SK-N-SH (cell line): ENCODE results near the gene PRM1. TPM values are rescaled to one million over a fixed set of nuclear protein-coding genes. Genes with fewer than 3 reads are reported as not detected.

Source experiments
- CTCF ChIA-PET: fragments of 300-600, 350-600 bp; formaldehyde crosslinking; extraction: SDS; loops from one replicate; lab custom pipeline; 2021; lab: Yijun Ruan, JAX
- POLR2A ChIA-PET: fragments of 350-600 bp; sonication (Branson Sonifier 250); formaldehyde crosslinking; extraction: SDS; loops from one replicate; lab custom pipeline; 2020; ENCODE audit warnings: antibody characterized with exemption, inconsistent platforms; lab: Yijun Ruan, JAX
- DNase-seq: peaks from one replicate; pipeline ENCODE4 v3.0.0; 2012
- H2AFZ ChIP-seq: fragments of 200-600 bp; sonication (generic); 2 replicates; pipeline ENCODE4 v1.8.1; 2016; ENCODE audit warnings: antibody characterized with exemption, mild to moderate bottlenecking, low read depth
- H3F3A ChIP-seq: fragments of 200-600 bp; sonication (generic); replicated peaks from 2 replicates; pipeline ENCODE3; 2016; ENCODE audit warnings: antibody characterized with exemption, mild to moderate bottlenecking; ENCODE audit not compliant: insufficient read depth
- H3K27ac ChIP-seq, 2 experiments: fragments of 200-500 bp in 1 of 2; fragments of 200-600 bp in 1 of 2; sonication (Bioruptor generic) in 1 of 2; sonication (generic), shearing (Covaris generic) in 1 of 2; 2 replicates each; pipeline versions ENCODE4 v1.5.1 to v1.6.1; 2014 to 2016; ENCODE audit warnings: low read depth in 2 of 2, inconsistent platforms in 1 of 2, low read length in 1 of 2, mild to moderate bottlenecking in 1 of 2, mixed read lengths in 1 of 2
- H3K27me3 ChIP-seq: fragments of 200-600 bp; sonication (generic), shearing (Covaris generic); 2 replicates; pipeline ENCODE4 v1.6.1; 2016; ENCODE audit warnings: mixed run types; ENCODE audit not compliant: insufficient read depth
- H3K36me3 ChIP-seq, 2 experiments: fragments of 200-500 bp in 1 of 2; fragments of 200-600 bp in 1 of 2; sonication (Bioruptor generic) in 1 of 2; sonication (generic) in 1 of 2; replicated peaks in 1 of 2; 2 replicates each; pipeline versions ENCODE3 to v1.5.1; 2014 to 2016; ENCODE audit warnings: low read length in 1 of 2, mild to moderate bottlenecking in 1 of 2; ENCODE audit not compliant: insufficient read depth in 2 of 2, control insufficient read depth in 1 of 2
- H3K4me1 ChIP-seq, 2 experiments: fragments of 200-500 bp in 1 of 2; fragments of 200-600 bp in 1 of 2; sonication (Bioruptor generic) in 1 of 2; sonication (generic), shearing (Covaris generic) in 1 of 2; 2 replicates each; pipeline versions ENCODE4 v1.5.1 to v1.6.1; 2014 to 2016; ENCODE audit warnings: low read depth in 1 of 2, low read length in 1 of 2, mixed run types in 1 of 2; ENCODE audit not compliant: insufficient read depth in 2 of 2, control insufficient read depth in 1 of 2
- H3K4me2 ChIP-seq: fragments of 200-600 bp; sonication (generic), shearing (Covaris generic); 2 replicates; pipeline ENCODE4 v1.6.1; 2017; ENCODE audit warnings: mixed run types
- H3K4me3 ChIP-seq, 2 experiments: fragments of 200-500 bp in 1 of 2; fragments of 200-600 bp in 1 of 2; sonication (Bioruptor generic) in 1 of 2; sonication (generic), shearing (Covaris generic) in 1 of 2; 2 replicates each; pipeline versions ENCODE4 v1.5.1 to v1.8.1; 2014 to 2016; ENCODE audit warnings: low read depth in 2 of 2, inconsistent platforms in 1 of 2, low read length in 1 of 2, mild to moderate bottlenecking in 1 of 2, mixed read lengths in 1 of 2, moderate library complexity in 1 of 2
- H3K79me2 ChIP-seq: fragments of 200-600 bp; sonication (generic); 2 replicates; pipeline ENCODE4 v1.8.1; 2017; ENCODE audit warnings: mild to moderate bottlenecking; ENCODE audit not compliant: insufficient read depth
- H3K9ac ChIP-seq: fragments of 200-600 bp; sonication (generic); 2 replicates; pipeline ENCODE4 v1.6.1; 2017; ENCODE audit warnings: mixed run types
- H3K9me2 ChIP-seq: fragments of 200-600 bp; sonication (generic); 2 replicates; pipeline ENCODE4 v1.6.1; 2017; ENCODE audit warnings: mixed run types
- H3K9me3 ChIP-seq: fragments of 200-600 bp; sonication (generic); 2 replicates; pipeline ENCODE4 v1.6.1; 2017; ENCODE audit warnings: mixed run types, mild to moderate bottlenecking, moderate library complexity
- H4K20me1 ChIP-seq: fragments of 200-600 bp; sonication (generic); 2 replicates; pipeline ENCODE4 v1.6.1; 2017; ENCODE audit warnings: mild to moderate bottlenecking, mixed run types; ENCODE audit not compliant: insufficient read depth
- ELF1 ChIP-seq: IDR thresholded peaks from 2 replicates; pipeline ENCODE4 v1.4.0; 2012
- EP300 ChIP-seq, 2 experiments: IDR thresholded peaks; 2 replicates each; pipeline versions ENCODE4 v1.4.0 to v1.6.1; 2012; ENCODE audit warnings: borderline replicate concordance in 1 of 2, low read depth in 1 of 2, low read length in 1 of 2
- FOXJ3 ChIP-seq: sonication (generic); formaldehyde crosslinking; IDR thresholded peaks from 2 replicates; pipeline ENCODE4 v1.5.1; 2020; ENCODE audit warnings: mild to moderate bottlenecking, missing genetic modification reagents
- FOXM1 ChIP-seq: IDR thresholded peaks from 2 replicates; pipeline ENCODE4 v1.4.0; 2012; ENCODE audit warnings: low read depth, mild to moderate bottlenecking
- GABPA ChIP-seq: IDR thresholded peaks from 2 replicates; pipeline ENCODE4 v1.4.0; 2012; ENCODE audit warnings: low read depth, mild to moderate bottlenecking
- GATA2 ChIP-seq: sonication (generic); formaldehyde crosslinking; IDR thresholded peaks from 2 replicates; pipeline ENCODE4 v1.5.0; 2020; ENCODE audit warnings: mild to moderate bottlenecking, missing genetic modification reagents
- RAD21 ChIP-seq: IDR thresholded peaks from 2 replicates; pipeline ENCODE4 v1.6.1; 2012; ENCODE audit warnings: mild to moderate bottlenecking, low read length
- RCOR1 ChIP-seq: fragments of 150-350 bp; IDR thresholded peaks from 2 replicates; pipeline ENCODE4 v1.6.1; 2017; ENCODE audit warnings: antibody characterized with exemption, low read length
- SIN3A ChIP-seq: IDR thresholded peaks from 2 replicates; pipeline ENCODE4 v1.6.1; 2012; ENCODE audit warnings: low read depth, mild to moderate bottlenecking, low read length, moderate library complexity, borderline replicate concordance
- SMC3 ChIP-seq: IDR thresholded peaks from 2 replicates; pipeline ENCODE4 v1.6.1; 2012; ENCODE audit warnings: low read depth, low read length, improper control_type of control experiment
- TAF1 ChIP-seq: IDR thresholded peaks from 2 replicates; pipeline ENCODE4 v1.6.1; 2012; ENCODE audit warnings: low read depth, mild to moderate bottlenecking, low read length, moderate library complexity, borderline replicate concordance
- TCF12 ChIP-seq: IDR thresholded peaks from 2 replicates; pipeline ENCODE4 v1.4.0; 2012
- TEAD4 ChIP-seq: IDR thresholded peaks from 2 replicates; pipeline ENCODE4 v1.4.0; 2012; ENCODE audit warnings: mild to moderate bottlenecking, borderline replicate concordance; ENCODE audit not compliant: insufficient read depth
- YY1 ChIP-seq: IDR thresholded peaks from 2 replicates; pipeline ENCODE4 v1.4.0; 2012; ENCODE audit warnings: low read depth, mild to moderate bottlenecking
- WGBS: methylation state at CpG from one replicate; pipeline ENCODE4 v1.1.6; 2017; ENCODE audit warnings: low lambda C conversion rate; 5-methylcytosine and 5-hydroxymethylcytosine counted together
- polyA plus RNA-seq, 3 experiments: library from polyadenylated mRNA; depleted of rRNA; stranded (reverse); fragments of >200 nt; gene quantifications; 2 replicates each; pipeline ENCODE4 v1.2.3, GENCODE V29; 2012
- TF ChIP-seq, protein P1 (sequence below): IDR thresholded peaks from 2 replicates; pipeline ENCODE4; 2012
- TF ChIP-seq, protein P2 (sequence below): IDR thresholded peaks from 2 replicates; pipeline ENCODE4 v1.4.0; 2012; ENCODE audit warnings: low read depth
- TF ChIP-seq, protein P3 (sequence below): IDR thresholded peaks from 2 replicates; pipeline ENCODE4 v1.4.0; 2012; ENCODE audit warnings: low read depth, borderline replicate concordance
- TF ChIP-seq, protein P4 (sequence below): fragments of 200-600 bp; sonication (generic); IDR thresholded peaks from 2 replicates; pipeline ENCODE4 v1.6.1; 2017; ENCODE audit warnings: antibody characterized with exemption, mild to moderate bottlenecking, moderate library complexity
- TF ChIP-seq, protein P5 (sequence below): IDR thresholded peaks from 2 replicates; pipeline ENCODE4 v1.4.0; 2012; ENCODE audit warnings: low read depth, borderline replicate concordance

The PRM1 gene
- polyA plus RNA-seq, 1 of the 3 experiments (the other 2 are of a cell fraction): not detected

DNA sequence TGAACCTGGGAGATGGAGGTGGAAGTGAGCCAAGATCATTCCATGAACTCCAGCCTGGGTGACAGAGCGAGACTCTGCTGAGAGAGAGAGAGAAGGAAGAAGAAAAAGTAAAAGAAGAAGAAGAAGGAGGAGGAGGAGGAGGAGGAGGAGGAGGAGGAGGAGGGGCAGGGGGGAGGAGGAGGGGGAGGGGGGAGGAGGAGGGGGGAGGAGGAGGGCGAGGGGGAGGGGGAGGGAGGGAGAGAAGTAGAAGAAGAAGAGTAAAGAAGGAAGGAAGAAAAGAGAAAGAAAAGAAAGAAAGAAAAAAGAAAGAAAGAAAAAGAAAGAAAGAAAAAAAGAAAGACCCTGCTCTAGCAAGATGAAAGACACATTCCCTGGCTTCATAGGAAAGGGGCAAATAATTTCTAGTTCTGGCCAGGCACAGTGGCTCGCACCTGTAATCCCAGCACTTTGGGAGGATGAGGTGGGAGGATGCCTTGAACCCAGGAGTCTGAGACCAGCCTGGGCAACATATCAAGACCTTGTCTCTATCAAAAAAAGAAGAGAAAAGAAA lies 48.8 kb downstream of the PRM1 start:
- POLR2A ChIA-PET: no interaction called here
- no peak for TF ChIP-seq TAF1
- TF ChIP-seq, protein P1, sequence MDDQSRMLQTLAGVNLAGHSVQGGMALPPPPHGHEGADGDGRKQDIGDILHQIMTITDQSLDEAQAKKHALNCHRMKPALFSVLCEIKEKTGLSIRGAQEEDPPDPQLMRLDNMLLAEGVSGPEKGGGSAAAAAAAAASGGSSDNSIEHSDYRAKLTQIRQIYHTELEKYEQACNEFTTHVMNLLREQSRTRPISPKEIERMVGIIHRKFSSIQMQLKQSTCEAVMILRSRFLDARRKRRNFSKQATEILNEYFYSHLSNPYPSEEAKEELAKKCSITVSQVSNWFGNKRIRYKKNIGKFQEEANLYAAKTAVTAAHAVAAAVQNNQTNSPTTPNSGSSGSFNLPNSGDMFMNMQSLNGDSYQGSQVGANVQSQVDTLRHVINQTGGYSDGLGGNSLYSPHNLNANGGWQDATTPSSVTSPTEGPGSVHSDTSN: no peak
- no peak for TF ChIP-seq YY1
- no peak for TF ChIP-seq GATA2 (CRISPR knock-in tag)
- TF ChIP-seq FOXJ3 (CRISPR knock-in tag): no peak
- TF ChIP-seq, protein P2, sequence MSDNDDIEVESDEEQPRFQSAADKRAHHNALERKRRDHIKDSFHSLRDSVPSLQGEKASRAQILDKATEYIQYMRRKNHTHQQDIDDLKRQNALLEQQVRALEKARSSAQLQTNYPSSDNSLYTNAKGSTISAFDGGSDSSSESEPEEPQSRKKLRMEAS: no peak
- TF ChIP-seq, protein P3, sequence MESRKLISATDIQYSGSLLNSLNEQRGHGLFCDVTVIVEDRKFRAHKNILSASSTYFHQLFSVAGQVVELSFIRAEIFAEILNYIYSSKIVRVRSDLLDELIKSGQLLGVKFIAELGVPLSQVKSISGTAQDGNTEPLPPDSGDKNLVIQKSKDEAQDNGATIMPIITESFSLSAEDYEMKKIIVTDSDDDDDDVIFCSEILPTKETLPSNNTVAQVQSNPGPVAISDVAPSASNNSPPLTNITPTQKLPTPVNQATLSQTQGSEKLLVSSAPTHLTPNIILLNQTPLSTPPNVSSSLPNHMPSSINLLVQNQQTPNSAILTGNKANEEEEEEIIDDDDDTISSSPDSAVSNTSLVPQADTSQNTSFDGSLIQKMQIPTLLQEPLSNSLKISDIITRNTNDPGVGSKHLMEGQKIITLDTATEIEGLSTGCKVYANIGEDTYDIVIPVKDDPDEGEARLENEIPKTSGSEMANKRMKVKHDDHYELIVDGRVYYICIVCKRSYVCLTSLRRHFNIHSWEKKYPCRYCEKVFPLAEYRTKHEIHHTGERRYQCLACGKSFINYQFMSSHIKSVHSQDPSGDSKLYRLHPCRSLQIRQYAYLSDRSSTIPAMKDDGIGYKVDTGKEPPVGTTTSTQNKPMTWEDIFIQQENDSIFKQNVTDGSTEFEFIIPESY: no peak
- Histone ChIP-seq H3K4me3 (no peak overlapping the region), H3K27me3 (no peaks in the 10 kb centered on the region), H3K36me3 (no peaks in the 10 kb centered on the region), H3K27ac (no peak overlapping the region), H3K9ac (no peak overlapping the region), H3F3A (no peaks in the 10 kb centered on the region), H3K9me3 (no peaks in the 10 kb centered on the region), H3K79me2 (no peaks in the 10 kb centered on the region), H3K4me2 (no peak overlapping the region), H2AFZ (no peak overlapping the region), H3K9me2 (no peaks in the 10 kb centered on the region), H3K4me1 (peaks cover 0 to 4% of the 10 kb centered on the region in 2 experiments; a peak in 1 of 4 replicates), H4K20me1 (no peaks in the 10 kb centered on the region)
- DNase-seq: no peak
- 92% methylated on average over 2 of the region's 3 CpGs for WGBS
- CTCF ChIA-PET: interaction anchor here (0.6 to 1.6 kb wide), 2 partner anchors 23 to 24 kb away, joined by 4 to 6 read pairs; partner anchors contain the start of gene SOCS1

DNA sequence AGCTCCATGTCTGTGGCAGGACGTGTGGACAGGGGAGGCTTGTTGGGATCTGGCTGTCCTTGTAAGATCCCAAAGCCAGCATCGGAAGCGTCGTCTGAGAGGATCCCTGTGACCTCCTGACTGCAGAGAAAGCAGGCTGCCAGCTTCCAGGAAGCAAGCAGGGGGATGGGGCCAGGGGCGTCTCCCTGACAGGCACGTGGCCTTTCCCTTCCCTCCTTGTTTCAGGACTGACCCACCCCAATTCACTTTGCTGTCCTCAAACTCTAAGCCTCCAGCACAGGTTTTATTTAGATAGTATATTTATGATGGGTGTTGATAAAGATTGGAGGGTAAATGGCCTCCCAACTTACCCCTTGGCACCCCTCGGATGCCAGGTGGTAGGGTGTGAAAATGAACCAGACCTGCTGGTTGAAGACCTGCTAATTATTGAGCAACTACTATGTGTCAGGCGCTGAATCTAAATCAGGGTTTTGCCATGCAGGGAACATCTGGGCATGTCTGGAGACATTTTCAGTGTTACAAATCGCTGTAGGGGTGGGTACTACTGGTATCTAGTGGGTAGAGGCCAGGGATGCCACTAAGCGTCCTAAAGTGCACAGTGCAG lies 49.7 kb downstream of the PRM1 start:
- 85% methylated on average over 10 of the region's 10 CpGs for WGBS
- CTCF ChIA-PET: interaction anchor here (0.7 to 2.4 kb wide), 6 partner anchors 14 to 268 kb away, joined by 3 to 7 read pairs (median 3); partner anchors contain the start of gene SOCS1
- Histone ChIP-seq H3K27ac (no peak overlapping the region), H3K9me2 (no peaks in the 10 kb centered on the region), H3K36me3 (no peaks in the 10 kb centered on the region), H3K9me3 (no peaks in the 10 kb centered on the region), H3K9ac (no peak overlapping the region), H3K27me3 (no peaks in the 10 kb centered on the region), H3K79me2 (no peaks in the 10 kb centered on the region), H4K20me1 (no peaks in the 10 kb centered on the region), H3K4me2 (no peak overlapping the region), H2AFZ (no peak overlapping the region), H3K4me3 (no peak overlapping the region), H3F3A (no peaks in the 10 kb centered on the region), H3K4me1 (peaks cover 0 to 4% of the 10 kb centered on the region in 2 experiments; a peak in 1 of 4 replicates)
- POLR2A ChIA-PET: no interaction called here
- no peak for DNase-seq
- TF ChIP-seq GATA2 (CRISPR knock-in tag) (no peak), SIN3A (no peak), ELF1 (no peak), FOXJ3 (CRISPR knock-in tag) (no peak), TCF12 (no peak), TEAD4 (no peak), EP300 (IDR thresholded peaks at IDR 0.05; ENCODE audit: borderline replicate concordance in 1 of 2, low read depth in 1 of 2, low read length in 1 of 2) (no peak), FOXM1 (no peak), GABPA (no peak), SMC3 (no peak), RAD21 (no peak), RCOR1 (no peak)
- TF ChIP-seq, protein P4, sequence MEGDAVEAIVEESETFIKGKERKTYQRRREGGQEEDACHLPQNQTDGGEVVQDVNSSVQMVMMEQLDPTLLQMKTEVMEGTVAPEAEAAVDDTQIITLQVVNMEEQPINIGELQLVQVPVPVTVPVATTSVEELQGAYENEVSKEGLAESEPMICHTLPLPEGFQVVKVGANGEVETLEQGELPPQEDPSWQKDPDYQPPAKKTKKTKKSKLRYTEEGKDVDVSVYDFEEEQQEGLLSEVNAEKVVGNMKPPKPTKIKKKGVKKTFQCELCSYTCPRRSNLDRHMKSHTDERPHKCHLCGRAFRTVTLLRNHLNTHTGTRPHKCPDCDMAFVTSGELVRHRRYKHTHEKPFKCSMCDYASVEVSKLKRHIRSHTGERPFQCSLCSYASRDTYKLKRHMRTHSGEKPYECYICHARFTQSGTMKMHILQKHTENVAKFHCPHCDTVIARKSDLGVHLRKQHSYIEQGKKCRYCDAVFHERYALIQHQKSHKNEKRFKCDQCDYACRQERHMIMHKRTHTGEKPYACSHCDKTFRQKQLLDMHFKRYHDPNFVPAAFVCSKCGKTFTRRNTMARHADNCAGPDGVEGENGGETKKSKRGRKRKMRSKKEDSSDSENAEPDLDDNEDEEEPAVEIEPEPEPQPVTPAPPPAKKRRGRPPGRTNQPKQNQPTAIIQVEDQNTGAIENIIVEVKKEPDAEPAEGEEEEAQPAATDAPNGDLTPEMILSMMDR: no peak
- TF ChIP-seq, protein P1: no peak
- TF ChIP-seq, protein P5, sequence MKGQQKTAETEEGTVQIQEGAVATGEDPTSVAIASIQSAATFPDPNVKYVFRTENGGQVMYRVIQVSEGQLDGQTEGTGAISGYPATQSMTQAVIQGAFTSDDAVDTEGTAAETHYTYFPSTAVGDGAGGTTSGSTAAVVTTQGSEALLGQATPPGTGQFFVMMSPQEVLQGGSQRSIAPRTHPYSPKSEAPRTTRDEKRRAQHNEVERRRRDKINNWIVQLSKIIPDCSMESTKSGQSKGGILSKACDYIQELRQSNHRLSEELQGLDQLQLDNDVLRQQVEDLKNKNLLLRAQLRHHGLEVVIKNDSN: no peak
